Progenitor cell of endocrine pancreas (in vitro differentiated cells): Measurements from ENCODE around the gene STAMBP. TPM values are rescaled to one million over a fixed set of nuclear protein-coding genes. Genes with fewer than 3 reads are reported as not detected.

Source experiments
- DNase-seq: peaks from one replicate; pipeline ENCODE4 v3.0.0; 2021; ENCODE audit warnings: low spot score; ENCODE audit not compliant: unreplicated experiment
- H3K27ac Mint-ChIP-seq: 2 replicates; pipeline ENCODE4 v1.8.0; 2021; ENCODE audit warnings: mild to moderate bottlenecking, moderate library complexity, mixed read lengths
- H3K27me3 Mint-ChIP-seq: 2 replicates; pipeline ENCODE4 v1.8.0; 2021; ENCODE audit warnings: mixed read lengths
- H3K36me3 Mint-ChIP-seq: 2 replicates; pipeline ENCODE4 v1.8.0; 2022; ENCODE audit warnings: mixed read lengths; ENCODE audit not compliant: insufficient read depth
- H3K4me1 Mint-ChIP-seq: 2 replicates; pipeline ENCODE4 v1.8.0; 2021; ENCODE audit warnings: low read depth, mixed read lengths
- H3K4me3 Mint-ChIP-seq: 2 replicates; pipeline ENCODE4 v1.8.0; 2021; ENCODE audit warnings: low read depth, mild to moderate bottlenecking, moderate library complexity, mixed read lengths
- H3K9me3 Mint-ChIP-seq: 2 replicates; pipeline ENCODE4 v1.8.0; 2021; ENCODE audit warnings: low read depth, mixed read lengths
- total RNA-seq: library from RNA; stranded (reverse); gene quantifications from 2 replicates; pipeline ENCODE4 v1.2.1, GENCODE V29; 2021
- TF ChIP-seq, protein P1 (sequence below): fragments of 200-600 bp; sonication (generic); IDR thresholded peaks from one replicate; pipeline ENCODE4 v1.5.0; 2021; ENCODE audit warnings: antibody characterized with exemption, mild to moderate bottlenecking; ENCODE audit not compliant: unreplicated experiment

Gene STAMBP
- total RNA-seq, 1 donor from 2014 or later = 39.0 TPM

DNA sequence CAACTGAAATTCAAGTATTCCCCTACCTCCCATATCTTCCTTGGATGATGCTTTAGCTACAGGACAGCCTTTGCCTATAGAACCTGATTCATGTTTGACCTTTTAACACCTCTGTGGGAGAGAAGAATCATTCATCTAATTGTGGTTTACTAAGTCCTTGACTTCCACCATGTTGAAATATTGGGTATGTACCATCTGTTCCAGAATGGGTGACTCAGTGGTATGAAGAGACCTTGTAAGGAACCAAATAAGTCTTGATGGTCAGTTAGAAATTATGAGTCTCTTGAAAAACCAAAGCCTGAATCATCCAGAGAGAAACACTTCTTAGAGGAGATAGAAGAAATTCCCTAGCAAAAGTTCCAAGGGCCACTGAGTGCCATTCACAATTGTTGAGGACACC lies 27.5 kb downstream of the STAMBP start:
- no peak for DNase-seq
- peaks cover 27% of the 10 kb centered on the region for H3K36me3 Mint-ChIP-seq
- H3K4me3 Mint-ChIP-seq = no peak overlapping the region
- H3K27ac Mint-ChIP-seq = no peak overlapping the region
- H3K9me3 Mint-ChIP-seq = no peaks in the 10 kb centered on the region
- no peaks in the 10 kb centered on the region for H3K4me1 Mint-ChIP-seq
- TF ChIP-seq, protein P1, sequence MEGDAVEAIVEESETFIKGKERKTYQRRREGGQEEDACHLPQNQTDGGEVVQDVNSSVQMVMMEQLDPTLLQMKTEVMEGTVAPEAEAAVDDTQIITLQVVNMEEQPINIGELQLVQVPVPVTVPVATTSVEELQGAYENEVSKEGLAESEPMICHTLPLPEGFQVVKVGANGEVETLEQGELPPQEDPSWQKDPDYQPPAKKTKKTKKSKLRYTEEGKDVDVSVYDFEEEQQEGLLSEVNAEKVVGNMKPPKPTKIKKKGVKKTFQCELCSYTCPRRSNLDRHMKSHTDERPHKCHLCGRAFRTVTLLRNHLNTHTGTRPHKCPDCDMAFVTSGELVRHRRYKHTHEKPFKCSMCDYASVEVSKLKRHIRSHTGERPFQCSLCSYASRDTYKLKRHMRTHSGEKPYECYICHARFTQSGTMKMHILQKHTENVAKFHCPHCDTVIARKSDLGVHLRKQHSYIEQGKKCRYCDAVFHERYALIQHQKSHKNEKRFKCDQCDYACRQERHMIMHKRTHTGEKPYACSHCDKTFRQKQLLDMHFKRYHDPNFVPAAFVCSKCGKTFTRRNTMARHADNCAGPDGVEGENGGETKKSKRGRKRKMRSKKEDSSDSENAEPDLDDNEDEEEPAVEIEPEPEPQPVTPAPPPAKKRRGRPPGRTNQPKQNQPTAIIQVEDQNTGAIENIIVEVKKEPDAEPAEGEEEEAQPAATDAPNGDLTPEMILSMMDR = no peak
- no peaks in the 10 kb centered on the region for H3K27me3 Mint-ChIP-seq

DNA sequence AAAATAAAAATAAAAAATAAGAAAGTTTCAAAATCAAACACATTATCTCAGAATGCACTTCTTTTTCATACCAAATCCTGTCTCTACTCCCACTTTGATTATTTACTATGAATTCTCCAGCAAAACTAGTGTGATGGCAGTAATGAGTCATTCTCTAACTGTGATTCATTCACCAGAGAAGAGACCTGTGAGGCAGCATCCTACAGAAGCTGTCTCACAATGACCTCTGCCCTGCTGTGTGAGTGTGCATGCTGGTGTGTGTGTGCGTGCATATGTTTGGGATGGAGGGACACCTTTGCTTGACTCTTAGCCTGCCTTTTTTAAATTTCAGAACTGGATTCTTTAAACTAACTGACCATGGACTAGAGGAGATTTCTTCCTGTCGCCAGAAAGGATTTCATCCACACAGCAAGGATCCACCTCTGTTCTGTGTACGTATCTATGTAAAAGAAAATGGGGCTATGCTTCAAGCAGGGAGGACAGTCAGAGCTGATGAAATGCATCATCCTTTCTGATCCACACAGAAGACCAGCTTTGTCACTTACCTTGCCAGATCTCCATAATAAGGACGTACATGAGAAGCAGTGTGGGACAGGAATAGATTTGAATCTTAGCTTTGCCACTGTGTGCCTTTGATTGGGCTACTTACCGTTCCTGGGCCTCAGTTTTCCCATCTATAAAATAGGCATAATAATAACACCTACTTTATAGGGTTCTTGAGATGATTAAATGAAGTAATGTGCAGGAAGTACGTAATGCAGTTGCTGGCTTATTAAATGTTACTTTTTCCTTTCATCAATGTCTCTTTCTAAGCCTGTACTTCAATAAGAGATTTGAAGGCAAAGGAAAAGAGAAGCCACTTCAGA lies 31.2 kb downstream of the STAMBP start:
- Mint-ChIP-seq H3K36me3 (peaks cover 31% of the 10 kb centered on the region), H3K27me3 (no peaks in the 10 kb centered on the region), H3K4me1 (peaks cover 4% of the 10 kb centered on the region), H3K27ac (no peak overlapping the region), H3K4me3 (no peak overlapping the region), H3K9me3 (no peaks in the 10 kb centered on the region)
- no peak for DNase-seq
- TF ChIP-seq, protein P1 = no peak

DNA sequence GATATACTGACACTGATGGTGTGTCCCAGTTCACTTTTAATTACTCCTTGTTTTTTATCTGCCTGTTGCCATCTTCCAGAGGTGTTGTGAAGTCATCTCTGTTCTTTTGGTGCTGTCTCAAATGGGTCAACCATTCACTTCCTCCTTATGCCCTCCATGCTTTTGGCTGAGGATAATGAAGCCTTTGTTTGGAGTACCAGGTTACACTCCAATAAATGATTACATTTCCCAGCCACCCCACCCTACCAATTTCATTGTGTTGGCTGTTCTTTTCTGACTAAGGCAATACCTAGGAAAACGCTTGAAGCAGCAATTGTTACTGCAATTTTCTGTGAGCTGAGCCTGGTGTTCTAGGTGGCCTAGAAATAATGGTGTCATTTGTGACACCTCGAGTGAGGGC lies 34.2 kb downstream of the STAMBP start:
- H3K36me3 Mint-ChIP-seq = peaks cover 23% of the 10 kb centered on the region

DNA sequence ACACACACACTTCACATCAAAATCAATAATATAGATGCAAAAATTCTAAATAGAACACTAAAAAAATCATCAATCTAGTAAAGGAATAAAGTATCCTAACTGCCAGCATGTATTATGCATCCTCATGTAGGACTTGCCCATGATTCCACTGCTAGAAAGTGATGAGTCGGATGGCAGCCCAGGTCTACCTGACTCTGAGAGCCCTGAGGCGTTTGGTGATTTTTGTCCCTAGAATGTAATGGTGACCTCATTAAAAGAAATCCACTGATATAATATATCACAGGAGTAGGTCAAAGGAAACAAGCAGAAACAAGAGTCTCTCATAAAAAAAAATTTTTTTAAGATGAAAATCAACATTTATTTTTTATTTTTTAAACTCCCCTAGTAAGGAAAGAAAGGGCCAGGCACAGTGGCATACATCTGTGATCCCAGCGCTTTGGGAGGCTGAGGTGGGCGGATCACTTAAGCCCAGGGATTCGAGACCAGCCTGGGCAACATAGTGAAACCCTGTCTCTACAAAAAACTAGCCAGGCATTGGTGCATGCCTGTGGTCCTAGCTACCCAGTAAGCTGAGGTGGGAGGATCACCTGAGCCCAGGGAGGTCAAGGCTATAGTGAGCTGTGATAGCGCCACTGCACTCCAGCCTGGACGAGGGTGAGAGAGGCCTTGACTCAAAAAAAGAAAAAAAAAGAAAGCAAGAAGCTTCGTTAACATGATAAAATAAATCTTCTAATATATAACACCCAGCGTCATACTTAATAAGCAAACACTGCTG lies 39.6 kb downstream of the STAMBP start:
- no peaks in the 10 kb centered on the region for H3K9me3 Mint-ChIP-seq
- no peak overlapping the region for H3K27ac Mint-ChIP-seq
- no peak for DNase-seq
- H3K4me3 Mint-ChIP-seq = no peak overlapping the region
- H3K27me3 Mint-ChIP-seq = no peaks in the 10 kb centered on the region
- H3K4me1 Mint-ChIP-seq = no peaks in the 10 kb centered on the region
- TF ChIP-seq, protein P1 = no peak
- H3K36me3 Mint-ChIP-seq = peaks cover 11% of the 10 kb centered on the region

More for the DNA sequence above, 34.2 kb downstream of the STAMBP start:
- no peaks in the 10 kb centered on the region for H3K9me3 Mint-ChIP-seq
- peaks cover 4% of the 10 kb centered on the region for H3K4me1 Mint-ChIP-seq
- H3K27me3 Mint-ChIP-seq = no peaks in the 10 kb centered on the region
- TF ChIP-seq, protein P1 = no peak
- DNase-seq = no peak
- H3K27ac Mint-ChIP-seq = no peak overlapping the region
- no peak overlapping the region for H3K4me3 Mint-ChIP-seq

DNA sequence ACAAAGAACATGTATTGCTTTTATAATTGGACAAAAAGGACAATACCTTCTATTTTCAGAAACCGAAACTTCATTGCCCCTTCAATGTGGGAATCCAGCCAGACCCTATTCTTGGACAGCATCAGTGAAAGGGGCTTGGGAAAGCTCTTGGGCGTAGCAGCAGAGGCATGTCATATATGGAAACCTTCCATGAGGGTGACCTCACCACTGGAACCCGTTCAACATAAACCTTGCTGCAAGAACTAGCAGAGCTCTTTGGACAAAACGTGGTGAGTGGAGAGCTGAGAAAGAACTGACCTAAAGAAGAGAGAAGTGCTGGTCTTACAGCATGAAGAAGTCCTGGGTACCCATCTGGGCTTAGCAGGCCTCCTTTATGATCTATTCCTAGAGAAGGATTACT lies 41.3 kb downstream of the STAMBP start:
- H3K36me3 Mint-ChIP-seq = peaks cover 8% of the 10 kb centered on the region
- H3K4me3 Mint-ChIP-seq = no peak overlapping the region
- H3K27ac Mint-ChIP-seq = no peak overlapping the region
- no peaks in the 10 kb centered on the region for H3K27me3 Mint-ChIP-seq
- H3K4me1 Mint-ChIP-seq = no peaks in the 10 kb centered on the region
- no peak for DNase-seq
- TF ChIP-seq, protein P1 = no peak
- H3K9me3 Mint-ChIP-seq = no peaks in the 10 kb centered on the region
